A172 (cell line): ENCODE data around the gene TMEM151B. TPM values are rescaled to one million over a fixed set of nuclear protein-coding genes. Genes with fewer than 3 reads are reported as not detected.

Experiments
- DNase-seq: peaks from one replicate; pipeline ENCODE4 v3.0.0-alpha.2; 2015; ENCODE audit warnings: low spot score
- total RNA-seq: library from RNA; depleted of rRNA; stranded (reverse); fragments of >200 nt; shearing (Covaris generic); gene quantifications from 2 replicates; pipeline ENCODE4 v1.2.3, GENCODE V29; 2014

The TMEM151B gene
- total RNA-seq, 1 experiment from 2014 or later, result 1.3 TPM

DNA sequence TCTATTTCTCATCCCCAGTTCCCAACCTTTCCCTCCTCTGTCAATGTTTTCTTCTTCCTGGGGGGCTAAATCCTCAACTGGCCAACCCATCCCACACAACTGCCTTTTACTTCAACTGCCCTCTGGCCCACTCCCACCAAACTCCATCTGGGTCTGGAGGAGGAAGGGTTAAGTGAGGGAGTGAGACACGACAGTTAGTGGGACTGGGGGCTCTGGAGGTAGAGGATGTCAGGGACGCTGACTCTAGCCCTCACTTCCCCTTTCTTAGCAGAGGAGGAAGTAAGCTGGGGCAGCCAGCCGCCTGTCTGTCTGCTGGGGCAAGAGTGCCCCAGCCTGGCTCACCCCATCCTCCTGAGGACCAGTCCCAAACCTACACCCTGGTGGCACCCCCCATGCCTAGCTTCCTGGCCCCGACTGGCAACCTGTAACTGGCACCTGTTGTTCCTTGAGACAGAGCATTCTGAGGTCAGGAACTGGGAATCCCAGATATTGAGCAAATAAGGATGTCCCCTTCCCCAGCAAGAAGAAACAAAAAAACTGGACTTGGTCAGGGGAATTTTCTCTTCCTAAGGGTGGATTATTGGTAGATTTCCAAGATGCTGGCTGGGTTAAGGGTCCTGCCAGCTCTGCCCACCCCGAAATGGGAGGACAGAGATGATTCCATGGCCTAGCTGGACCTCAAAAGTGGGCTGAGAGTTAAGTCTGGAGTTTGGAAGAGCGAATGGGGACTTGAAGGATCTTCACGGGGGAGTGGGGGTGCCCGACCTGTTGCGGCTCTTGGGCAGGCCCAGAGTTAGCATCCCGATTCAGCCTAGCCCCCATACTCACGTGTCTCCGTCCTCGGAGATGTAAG lies 5.9 kb upstream of the TMEM151B start:
- peak; percentile 37 for DNase-seq

DNA sequence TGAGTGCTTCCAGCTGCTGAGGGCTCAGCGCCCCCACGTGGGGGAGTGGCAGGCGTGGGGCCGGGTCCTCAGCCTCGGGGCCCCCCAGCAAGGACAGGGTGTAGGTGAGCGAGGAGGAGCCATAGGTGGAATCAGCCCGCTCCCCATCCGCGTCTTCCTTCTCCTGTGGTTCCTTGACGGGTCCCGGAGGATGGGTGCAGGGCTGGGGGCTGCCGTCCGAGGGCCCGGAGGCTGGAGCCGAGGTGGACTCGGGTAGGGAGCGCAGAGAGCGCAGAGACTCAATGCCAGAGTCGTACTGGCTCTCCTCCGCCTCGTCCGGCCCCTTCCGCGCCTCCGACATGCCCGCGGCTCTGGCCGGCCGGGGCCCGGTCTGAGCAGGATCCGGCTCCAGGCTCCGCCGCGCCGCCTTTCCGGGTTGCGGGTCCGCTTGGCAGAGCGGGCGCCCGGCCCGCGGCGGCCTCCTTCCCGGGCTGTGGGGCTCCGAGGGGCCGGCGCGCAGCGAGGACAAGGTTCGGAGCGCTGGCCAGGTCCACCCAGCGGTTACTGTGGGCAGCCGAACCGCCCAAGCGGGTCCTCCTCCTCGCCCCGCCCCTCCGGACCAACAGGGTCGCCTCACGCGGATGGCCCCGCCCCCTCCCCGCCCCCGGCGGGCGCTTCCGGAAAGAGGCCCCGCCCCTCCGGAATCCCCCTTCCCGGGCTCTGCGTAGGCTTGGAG lies 5.1 kb upstream of the TMEM151B start, which contains the start of gene NFKBIE:
Gene NFKBIE, minus strand, starts transcription at position 545 of the 715 bp plus-strand sequence. Its CDS starts 205 bp downstream, at position 340.
- DNase-seq, result peak; percentile 95

DNA sequence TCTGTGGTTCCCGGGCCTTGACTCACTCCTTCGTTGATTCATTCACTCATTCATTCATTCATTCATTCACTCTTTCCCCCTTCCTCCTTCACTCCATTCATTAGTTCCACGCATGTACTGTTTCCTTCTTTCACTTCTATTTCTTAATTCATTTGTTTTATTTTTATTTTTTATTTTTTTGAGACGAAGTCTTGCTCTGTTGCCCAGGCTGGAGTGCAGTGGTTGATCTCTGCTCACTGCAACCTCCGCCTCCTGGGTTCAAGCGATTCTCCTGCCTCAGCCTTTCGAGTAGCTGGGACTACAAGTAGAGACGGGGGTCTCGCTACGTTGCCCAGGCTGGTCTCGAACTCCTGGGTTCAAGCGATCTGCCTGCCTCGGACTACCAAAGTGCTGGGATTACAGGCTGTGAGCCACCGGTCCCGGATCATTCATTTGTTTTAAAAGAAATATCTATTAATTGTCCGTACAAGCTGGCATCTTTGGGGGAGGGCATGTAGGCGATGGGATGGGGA lies 4.5 kb upstream of the TMEM151B start:
- DNase-seq, result no peak

DNA sequence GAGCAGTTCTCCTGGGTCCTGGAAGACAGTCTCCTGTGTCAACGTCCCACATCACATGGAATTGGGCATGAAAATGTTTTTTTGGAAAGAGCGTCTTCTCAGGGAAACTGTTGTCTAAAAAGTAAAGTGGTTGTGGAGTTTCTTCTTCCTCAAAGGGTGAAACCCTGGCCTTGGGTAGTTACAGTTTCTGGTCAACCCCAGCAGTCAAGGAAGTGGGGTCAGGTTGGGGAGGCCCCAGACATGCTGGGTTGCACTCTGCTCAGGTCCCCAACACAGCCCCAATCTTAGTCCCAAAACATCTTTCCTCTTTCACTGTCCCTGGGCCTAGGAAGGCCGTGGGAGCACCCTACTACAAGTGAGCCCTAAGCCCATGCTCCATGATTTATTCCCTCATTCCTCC lies 3.9 kb upstream of the TMEM151B start:
- DNase-seq, result no peak

DNA sequence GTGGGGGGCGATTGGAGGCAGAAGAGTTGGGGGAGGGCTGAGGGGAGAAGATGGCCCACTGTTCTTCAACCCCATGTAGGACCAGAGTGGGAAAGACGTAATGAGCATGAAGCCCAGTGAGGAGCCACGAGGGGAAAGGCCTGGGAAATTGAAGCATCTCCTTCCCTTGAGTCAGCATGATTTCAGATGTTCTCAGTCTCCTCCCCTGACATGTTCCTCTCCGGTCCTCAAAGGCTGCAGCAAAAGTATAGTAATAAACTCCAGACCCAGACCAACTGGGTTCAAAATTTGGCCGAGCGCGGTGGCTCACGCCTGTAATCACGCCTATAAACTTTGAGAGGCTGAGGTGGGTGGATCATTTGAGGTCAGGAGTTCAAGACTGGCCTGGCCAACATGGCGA lies 3.0 kb upstream of the TMEM151B start:
- DNase-seq, result no peak

DNA sequence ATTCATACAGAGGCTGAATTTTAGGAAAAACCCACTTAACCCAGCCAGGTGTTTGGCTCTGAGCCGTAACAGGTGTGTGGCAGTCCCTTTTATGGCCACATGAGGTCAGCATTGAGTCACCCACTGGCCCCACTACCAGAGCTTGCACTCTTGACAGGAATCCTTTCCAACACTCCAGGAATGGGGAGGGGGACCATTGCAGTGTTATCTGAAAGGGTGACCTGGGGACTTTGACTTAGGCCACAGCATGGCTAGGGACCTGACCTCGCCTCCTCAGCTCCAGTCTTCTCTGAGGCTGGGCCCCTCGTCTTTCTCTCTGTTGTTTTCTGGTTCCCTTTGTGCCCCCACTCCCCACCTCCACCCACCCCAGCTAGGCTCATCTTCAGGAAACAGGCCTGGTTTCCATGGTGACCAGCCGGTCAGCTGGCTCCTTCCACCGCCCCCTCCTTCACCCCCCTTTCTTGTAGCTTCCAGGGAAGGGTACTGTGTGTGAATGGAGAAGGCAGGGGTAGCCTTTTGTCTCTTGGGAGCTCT lies 2.1 kb upstream of the TMEM151B start:
- DNase-seq, result peak; percentile 66

DNA sequence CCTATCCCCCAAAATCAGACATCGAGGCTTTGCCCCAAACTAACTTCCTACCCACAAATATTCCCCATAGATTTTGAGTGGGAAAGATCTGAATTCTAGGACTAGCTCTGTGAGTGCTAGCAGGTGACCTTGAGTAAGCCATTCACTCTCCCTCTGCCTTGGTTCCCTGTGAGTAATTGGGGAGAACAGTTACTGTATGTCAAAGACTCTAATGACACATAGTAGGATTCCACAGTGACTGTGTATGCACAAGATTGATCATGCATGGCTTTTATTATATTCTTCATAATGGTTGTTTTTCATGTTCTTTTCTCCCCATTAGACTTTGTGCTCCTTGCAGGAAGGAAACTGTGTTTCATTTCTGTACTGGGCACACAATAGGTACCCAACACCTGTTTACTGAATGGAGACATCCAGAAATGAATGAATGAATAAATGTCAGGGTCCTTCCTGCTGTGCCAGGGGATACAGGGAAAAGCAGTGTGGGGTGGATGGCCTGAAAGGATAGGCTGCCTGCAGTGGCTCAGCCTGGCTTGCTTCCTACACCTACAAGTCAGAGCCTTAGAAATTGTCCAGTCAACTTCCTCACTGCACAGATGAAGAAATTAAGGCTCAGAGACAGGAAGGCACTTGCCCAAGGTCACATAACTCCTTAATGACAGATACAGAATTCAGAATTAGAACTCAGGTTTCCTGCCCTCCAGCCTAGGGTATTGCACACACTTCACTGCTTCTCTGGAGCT lies 901 bp upstream of the TMEM151B start:
- DNase-seq, result no peak

DNA sequence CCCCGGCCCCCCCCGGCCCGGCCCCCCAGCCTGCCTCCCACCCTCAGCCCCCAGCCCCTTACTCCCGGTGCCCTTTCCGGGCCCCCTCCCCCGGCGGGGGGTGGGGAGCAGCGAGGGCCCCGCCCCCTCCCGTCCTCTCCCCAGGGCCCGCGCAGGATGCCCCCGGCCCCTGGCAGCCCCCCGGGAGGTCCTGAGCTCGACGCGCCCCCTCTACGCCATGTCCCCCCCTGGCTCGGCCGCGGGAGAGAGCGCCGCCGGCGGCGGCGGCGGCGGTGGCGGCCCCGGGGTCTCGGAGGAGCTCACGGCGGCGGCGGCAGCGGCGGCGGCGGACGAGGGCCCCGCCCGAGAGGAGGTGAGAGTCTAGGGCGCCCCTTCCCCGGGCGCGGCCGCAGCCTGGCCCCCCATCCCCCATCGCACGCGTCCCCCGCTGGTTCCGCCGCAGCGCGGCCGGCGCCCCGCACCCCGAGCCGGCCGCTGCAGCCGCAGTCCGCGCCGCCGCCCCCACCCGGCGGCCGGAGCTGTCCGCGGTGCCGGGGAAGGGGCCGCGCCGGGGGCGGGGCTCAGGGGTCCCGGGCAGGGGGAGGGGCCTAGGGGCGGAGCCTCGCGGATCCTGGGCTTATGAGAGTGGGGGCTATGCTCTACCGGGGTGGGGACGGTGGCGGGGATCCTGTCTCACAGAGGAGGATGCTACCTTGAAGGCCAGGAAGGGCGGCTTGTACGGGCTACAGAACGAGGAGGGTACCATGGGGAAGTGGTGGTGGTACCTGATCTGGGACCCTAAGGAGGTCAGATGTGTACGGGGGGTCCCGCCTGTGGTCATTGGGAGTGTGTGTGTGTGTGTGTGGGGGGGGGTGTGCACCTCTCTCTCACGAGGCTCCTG lies 516 bp downstream of the TMEM151B start:
- DNase-seq, result no peak

DNA sequence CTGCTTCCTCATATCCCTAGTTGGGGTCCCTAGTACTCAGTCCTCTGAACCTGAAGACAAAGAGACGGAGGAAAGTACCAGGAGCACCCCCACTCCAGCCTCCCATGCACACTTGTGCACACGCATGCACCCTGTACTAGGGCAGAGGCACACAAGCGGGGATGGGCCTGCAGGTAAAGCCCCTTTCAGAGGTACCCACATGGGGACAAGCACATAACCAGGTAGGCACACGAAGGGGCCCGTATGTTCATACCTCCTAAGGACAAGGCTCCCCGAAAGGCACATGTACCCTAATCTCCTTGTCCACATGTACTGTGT lies 1.1 kb downstream of the TMEM151B start:
- no peak for DNase-seq

DNA sequence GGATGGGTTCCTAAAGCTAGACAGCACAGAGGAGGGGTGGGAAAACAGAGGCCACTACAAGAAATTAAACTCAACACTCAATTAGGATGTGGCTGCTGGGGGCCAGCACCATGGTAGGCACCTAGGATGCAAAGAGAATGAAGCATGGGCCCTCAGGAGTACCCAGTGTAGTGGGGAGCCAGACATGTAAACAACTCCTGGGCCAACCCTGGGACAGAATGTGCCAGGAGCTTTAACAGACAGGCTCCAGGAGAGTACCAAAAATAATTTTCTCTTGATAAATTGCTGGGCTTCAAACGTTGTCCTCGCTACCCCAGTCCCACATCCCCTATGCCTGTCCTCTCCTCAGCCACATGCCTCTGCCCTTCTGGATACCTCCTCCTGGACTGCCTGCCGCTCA lies 1.7 kb downstream of the TMEM151B start:
- DNase-seq, result no peak

DNA sequence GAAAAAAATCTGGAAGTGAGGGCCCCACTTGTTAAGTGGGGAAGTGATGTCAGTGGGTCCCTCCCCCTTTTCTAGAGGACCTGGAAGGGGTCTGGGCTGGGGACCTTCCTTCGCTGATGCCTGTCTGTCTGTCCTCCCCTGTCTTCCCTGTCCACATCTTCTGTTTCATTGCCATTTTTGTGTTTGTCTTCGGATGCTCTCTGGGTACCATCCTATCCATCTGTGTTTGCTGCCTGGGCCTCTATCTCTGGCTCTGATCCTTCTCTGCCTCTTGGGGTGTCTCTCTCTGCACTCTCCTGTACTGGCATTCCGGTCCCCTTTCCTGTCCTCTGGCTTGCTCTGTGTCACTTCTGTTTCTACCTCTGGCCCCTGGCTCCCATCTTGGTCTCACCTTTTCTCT lies 2.3 kb downstream of the TMEM151B start:
- no peak for DNase-seq

DNA sequence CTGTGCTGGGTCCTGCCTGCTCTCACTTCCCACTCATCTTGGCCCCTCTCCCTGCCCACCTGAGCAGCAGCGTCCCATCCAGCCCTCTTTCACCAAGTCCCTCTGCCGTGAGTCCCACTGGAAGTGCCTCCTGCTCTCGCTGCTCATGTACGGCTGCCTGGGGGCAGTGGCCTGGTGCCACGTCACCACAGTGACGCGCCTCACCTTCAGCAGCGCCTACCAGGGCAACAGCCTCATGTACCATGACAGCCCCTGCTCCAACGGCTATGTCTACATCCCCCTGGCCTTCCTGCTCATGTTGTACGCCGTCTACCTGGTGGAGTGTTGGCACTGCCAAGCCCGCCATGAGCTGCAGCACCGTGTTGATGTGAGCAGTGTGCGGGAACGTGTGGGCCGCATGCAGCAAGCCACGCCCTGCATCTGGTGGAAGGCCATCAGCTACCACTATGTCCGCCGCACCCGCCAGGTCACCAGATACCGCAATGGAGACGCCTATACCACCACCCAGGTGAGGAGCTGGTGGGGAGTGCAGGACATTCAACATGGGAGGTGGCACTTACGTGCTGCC lies 2.8 kb downstream of the TMEM151B start:
- no peak for DNase-seq

DNA sequence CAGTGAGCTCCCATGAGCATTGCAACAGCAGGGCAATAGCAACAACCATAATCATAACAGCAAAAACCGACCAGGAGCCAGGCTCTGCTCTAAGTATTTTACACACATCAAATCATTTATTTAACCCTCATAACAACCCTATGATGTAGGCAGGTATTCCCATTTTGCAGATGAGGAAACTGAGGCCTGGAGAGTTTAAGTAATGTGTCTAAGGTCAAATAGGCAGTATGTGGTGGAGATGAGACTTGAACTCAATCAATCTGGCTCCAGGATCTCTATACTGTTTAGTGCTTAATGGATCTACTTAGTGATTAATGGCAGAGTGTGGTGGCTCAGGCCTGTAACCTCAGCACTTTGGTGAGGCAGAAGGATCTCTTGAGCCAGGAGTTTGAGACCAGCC lies 3.4 kb downstream of the TMEM151B start:
- no peak for DNase-seq

DNA sequence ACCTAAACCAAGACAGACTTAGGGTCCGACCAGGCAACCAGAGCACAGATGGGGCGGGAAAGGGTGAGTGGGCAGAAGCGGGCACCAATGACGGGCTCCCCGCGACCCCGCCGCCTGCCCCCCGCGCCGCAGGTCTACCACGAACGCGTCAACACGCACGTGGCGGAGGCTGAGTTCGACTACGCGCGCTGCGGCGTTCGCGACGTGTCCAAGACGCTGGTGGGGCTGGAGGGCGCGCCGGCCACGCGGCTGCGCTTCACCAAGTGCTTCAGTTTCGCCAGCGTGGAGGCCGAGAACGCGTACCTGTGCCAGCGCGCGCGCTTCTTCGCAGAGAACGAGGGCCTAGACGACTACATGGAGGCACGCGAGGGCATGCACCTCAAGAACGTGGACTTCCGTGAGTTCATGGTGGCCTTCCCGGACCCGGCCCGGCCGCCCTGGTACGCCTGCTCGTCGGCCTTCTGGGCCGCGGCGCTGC lies 5.1 kb downstream of the TMEM151B start:
- no peak for DNase-seq

DNA sequence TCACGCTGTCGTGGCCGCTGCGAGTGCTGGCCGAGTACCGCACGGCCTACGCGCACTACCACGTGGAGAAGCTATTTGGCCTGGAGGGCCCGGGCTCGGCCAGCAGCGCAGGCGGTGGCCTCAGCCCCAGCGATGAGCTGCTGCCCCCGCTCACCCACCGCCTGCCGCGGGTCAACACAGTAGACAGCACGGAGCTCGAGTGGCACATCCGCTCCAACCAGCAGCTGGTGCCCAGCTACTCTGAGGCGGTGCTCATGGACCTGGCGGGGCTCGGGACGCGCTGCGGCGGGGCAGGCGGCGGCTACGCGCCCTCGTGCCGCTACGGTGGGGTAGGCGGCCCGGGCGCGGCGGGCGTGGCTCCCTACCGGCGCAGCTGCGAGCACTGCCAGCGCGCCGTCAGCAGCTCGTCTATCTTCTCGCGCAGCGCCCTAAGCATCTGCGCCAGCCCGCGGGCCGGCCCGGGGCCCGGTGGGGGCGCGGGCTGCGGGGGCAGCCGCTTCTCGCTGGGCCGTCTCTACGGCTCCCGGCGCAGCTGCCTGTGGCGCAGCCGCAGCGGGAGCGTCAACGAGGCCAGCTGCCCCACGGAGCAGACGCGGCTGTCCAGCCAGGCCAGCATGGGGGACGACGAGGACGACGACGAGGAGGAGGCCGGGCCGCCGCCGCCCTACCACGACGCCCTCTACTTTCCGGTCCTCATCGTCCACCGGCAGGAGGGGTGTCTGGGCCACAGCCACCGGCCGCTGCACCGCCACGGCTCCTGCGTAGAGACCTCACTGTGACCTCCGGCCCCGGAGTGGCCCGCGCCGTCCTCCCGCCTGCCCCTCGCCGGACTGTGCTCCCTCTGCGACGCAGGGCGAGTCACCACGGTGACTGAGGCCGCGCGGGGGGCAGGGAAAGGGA lies 5.7 kb downstream of the TMEM151B start:
- DNase-seq, result no peak

DNA sequence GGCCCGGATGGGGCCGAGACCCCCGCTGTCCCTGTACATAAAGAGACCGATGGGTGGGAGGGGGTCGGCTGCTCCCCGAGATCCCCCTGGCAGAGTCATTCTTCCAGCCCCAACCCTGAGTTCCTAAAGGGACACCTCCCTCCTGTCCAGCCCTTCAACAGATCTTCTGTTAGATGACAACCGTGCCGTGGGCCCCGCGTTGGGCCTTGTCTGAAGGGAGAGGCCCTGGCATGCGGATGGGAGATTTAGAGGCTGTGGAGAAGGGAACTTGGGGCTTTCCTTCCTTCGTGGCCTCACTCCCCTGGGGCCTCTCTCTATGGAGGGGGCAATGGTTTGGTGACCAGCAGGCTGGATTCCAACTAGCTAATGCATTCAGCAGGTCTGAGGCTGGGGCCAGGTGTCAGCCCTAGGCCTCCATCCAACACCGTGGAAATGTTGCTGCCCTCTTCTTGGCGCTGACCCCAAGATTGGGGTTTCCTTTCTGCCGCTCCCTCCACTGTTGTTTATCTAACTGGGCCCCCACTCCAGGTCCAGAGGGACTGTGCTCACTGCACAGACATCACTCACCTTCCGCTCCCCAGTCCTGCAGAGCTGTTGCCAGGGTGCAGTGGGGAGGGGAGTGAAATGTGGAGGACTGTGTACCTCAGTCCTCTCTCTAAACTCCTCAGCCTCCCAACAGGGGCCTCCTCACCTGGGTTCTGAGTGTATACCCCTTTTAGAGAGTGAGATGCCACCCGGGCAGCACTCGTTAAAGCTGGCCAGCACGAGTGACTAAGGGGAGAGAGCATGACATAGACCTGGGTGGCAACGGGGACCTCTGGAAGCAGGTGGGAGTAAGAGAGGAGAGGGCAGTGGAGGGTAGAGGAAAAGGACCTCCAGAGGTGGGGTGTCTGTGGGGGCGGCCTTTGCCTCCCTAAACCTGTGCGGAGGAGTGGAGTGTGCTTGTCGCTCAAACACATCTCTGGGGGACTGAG lies 6.7 kb downstream of the TMEM151B start:
- no peak for DNase-seq

DNA sequence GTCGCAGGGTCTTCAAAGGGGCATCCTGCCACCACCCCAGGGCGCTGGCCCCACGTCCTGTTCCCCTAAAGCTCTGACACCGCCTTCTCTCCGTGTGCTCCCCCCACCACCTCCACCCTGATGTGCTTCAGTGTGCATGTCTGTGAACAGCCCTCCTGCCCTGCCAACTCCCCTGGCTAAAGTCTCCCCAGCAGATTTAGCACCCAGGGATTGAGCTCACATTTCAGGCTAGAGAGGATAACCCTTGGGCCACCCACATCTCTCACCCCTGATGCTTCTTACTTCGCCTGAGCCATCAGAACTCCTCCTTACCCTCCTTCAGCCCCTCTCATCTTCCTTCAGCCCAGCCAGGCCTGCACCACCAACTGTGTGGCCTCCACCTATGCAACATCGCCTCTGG lies 7.5 kb downstream of the TMEM151B start:
- DNase-seq, result no peak

DNA sequence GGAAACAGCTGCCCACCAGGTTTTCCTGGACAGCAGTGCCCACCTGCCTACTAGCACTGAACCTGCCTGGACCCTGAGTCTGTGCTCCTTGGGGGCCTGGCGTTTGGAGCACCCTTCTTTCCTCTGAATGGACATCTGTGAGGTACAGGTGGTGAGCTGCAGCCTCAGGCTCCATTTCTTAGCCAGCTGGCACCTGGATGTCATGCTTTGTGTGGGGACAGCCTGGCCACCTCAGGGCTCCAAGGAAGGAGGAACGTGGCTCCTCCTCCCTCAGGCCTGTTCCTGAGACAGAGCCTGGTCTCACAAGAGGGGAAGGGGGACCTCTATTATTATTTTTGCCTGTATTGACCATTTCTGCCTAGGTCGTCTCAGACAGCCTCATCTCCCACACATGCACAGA lies 8.1 kb downstream of the TMEM151B start:
- no peak for DNase-seq
